ENCODE data around the gene LAMB4. TPM values are rescaled to one million over a fixed set of nuclear protein-coding genes. Genes with fewer than 3 reads are reported as not detected.

The LAMB4 gene
- total RNA-seq, 1 donor from 2014 or later, result 0.75 TPM

GRCh38 chr7:108078211-108078673, 51.9 kb downstream of the LAMB4 start:
- H3K4me1 Mint-ChIP-seq (ENCODE audit: unreplicated experiment), result peaks cover 39% of the 10 kb centered on the region
- no peaks in the 10 kb centered on the region for H3K27me3 Mint-ChIP-seq (ENCODE audit: unreplicated experiment)
- H3K27ac Mint-ChIP-seq (ENCODE audit: unreplicated experiment), result no peak overlapping the region
- no peak overlapping the region for H3K4me3 Mint-ChIP-seq (ENCODE audit: unreplicated experiment)
- TF ChIP-seq CTCF (IDR thresholded peaks at IDR 0.05), result no peak
- no peak for DNase-seq (ENCODE audit: extremely low spot score, unreplicated experiment)
- H3K9me3 Mint-ChIP-seq (ENCODE audit: unreplicated experiment), result peaks cover 6% of the 10 kb centered on the region
- peaks cover 5% of the 10 kb centered on the region for H3K36me3 Mint-ChIP-seq (ENCODE audit: unreplicated experiment)

GRCh38 chr7:108077709-108078108, 52.5 kb downstream of the LAMB4 start:
- Mint-ChIP-seq H3K4me1 (ENCODE audit: unreplicated experiment) (peaks cover 39% of the 10 kb centered on the region), H3K27ac (ENCODE audit: unreplicated experiment) (no peak overlapping the region), H3K27me3 (ENCODE audit: unreplicated experiment) (no peaks in the 10 kb centered on the region), H3K36me3 (ENCODE audit: unreplicated experiment) (peaks cover 5% of the 10 kb centered on the region), H3K9me3 (ENCODE audit: unreplicated experiment) (peaks cover 6% of the 10 kb centered on the region), H3K4me3 (ENCODE audit: unreplicated experiment) (no peak overlapping the region)
- TF ChIP-seq CTCF (IDR thresholded peaks at IDR 0.05), result no peak
- DNase-seq (ENCODE audit: extremely low spot score, unreplicated experiment), result no peak

- DNase-seq (ENCODE audit: extremely low spot score, unreplicated experiment), result no peak
- Mint-ChIP-seq H3K4me1 (ENCODE audit: unreplicated experiment) (peaks cover 41% of the 10 kb centered on the region), H3K36me3 (ENCODE audit: unreplicated experiment) (no peaks in the 10 kb centered on the region), H3K4me3 (ENCODE audit: unreplicated experiment) (no peak overlapping the region), H3K27ac (ENCODE audit: unreplicated experiment) (no peak overlapping the region), H3K9me3 (ENCODE audit: unreplicated experiment) (no peaks in the 10 kb centered on the region), H3K27me3 (ENCODE audit: unreplicated experiment) (no peaks in the 10 kb centered on the region)
- no peak for TF ChIP-seq CTCF (IDR thresholded peaks at IDR 0.05)
Measured at GRCh38 chr7:108076156-108076555, 54.0 kb downstream of the LAMB4 start.

DNA sequence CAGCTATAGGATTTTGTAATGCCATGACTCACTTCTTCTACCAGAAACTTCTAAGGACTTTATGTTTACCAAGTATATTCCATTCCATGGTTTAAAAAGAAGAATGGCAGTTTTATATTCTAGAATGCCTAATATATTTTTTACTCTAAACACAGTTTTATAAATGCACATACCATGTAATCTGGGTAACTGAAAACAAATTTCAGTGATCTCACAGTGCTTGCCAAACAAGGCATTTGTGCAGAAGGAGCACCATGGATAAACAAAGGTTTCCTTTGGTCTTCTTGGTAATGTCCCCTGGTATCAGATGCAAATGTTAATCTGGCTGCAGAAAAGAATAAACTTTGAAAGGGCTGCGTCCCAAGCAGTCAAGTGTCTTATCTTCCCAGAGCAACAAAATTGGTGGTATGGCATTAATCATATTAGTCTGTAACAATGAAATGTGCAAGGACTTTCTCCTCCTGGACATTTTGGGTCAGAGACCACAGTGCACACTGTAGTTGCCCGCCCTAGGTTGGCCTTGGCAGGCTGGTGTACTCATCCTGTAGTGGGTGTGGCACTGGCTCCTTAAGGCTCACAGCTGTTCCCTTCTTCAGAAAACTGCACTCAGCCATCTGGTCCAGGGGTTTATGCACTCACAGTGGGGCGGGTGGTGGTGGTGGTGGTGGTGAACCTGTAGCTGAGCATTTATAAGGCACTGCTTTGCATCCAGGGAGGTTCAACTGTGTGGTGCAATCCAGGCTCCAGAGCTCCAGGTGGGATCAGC, 56.7 kb downstream of the LAMB4 start:
- H3K36me3 Mint-ChIP-seq (ENCODE audit: unreplicated experiment), result no peaks in the 10 kb centered on the region
- no peaks in the 10 kb centered on the region for H3K9me3 Mint-ChIP-seq (ENCODE audit: unreplicated experiment)
- no peak overlapping the region for H3K27ac Mint-ChIP-seq (ENCODE audit: unreplicated experiment)
- no peak overlapping the region for H3K4me3 Mint-ChIP-seq (ENCODE audit: unreplicated experiment)
- no peak for TF ChIP-seq CTCF (IDR thresholded peaks at IDR 0.05)
- no peaks in the 10 kb centered on the region for H3K27me3 Mint-ChIP-seq (ENCODE audit: unreplicated experiment)
- peaks cover 15% of the 10 kb centered on the region for H3K4me1 Mint-ChIP-seq (ENCODE audit: unreplicated experiment)
- no peak for DNase-seq (ENCODE audit: extremely low spot score, unreplicated experiment)

- no peaks in the 10 kb centered on the region for H3K36me3 Mint-ChIP-seq (ENCODE audit: unreplicated experiment)
- H3K27me3 Mint-ChIP-seq (ENCODE audit: unreplicated experiment), result no peaks in the 10 kb centered on the region
- no peak overlapping the region for H3K4me3 Mint-ChIP-seq (ENCODE audit: unreplicated experiment)
- H3K9me3 Mint-ChIP-seq (ENCODE audit: unreplicated experiment), result no peaks in the 10 kb centered on the region
- H3K27ac Mint-ChIP-seq (ENCODE audit: unreplicated experiment), result no peak overlapping the region
- peaks cover 7% of the 10 kb centered on the region for H3K4me1 Mint-ChIP-seq (ENCODE audit: unreplicated experiment)
- no peak for DNase-seq (ENCODE audit: extremely low spot score, unreplicated experiment)
- no peak for TF ChIP-seq CTCF (IDR thresholded peaks at IDR 0.05)
Measured at GRCh38 chr7:108072739-108073138, 57.4 kb downstream of the LAMB4 start.
